K562 (cell line): ENCODE data around the gene TARM1. TPM values are rescaled to one million over a fixed set of nuclear protein-coding genes. Genes with fewer than 3 reads are reported as not detected.

Experiments used
- ATAC-seq: fragments of 200-7000 bp; cut with Tn5 transposase; 3 replicates; pipeline ENCODE4 v1.9.1; 2020; ENCODE audit warnings: moderate library complexity
- BruUV-seq: library from RNA; stranded (reverse); fragments of 400-500 nt; replicated peaks from 2 replicates; lab custom pipeline; 2021; lab: Mats Ljungman, UMichigan
- CTCF ChIA-PET: fragments of 300-600 bp; formaldehyde crosslinking; extraction: SDS; loops from one replicate; lab custom pipeline; 2021; ENCODE audit warnings: low intra/inter-chr PET ratio; lab: Yijun Ruan, JAX
- POLR2A ChIA-PET: fragments of 300-600, 350-650 bp; sonication (Branson Sonifier 250); formaldehyde crosslinking; extraction: SDS; loops from one replicate; lab custom pipeline; 2021; ENCODE audit warnings: antibody characterized with exemption, inconsistent platforms; lab: Yijun Ruan, JAX
- DNase-seq, 4 experiments: peaks; one replicate each; pipeline versions ENCODE4 v3.0.0 to v3.0.0-alpha.2; 2011 to 2018; ENCODE audit warnings: low spot score in 3 of 4, mixed read lengths in 3 of 4; ENCODE audit errors: extremely low read depth in 1 of 4
- FAIRE-seq: peaks from 2 replicates; lab custom pipeline; 2011; peaks lifted over from hg19 to GRCh38; lab: Jason Lieb, UNC
- H2AFZ ChIP-seq: 2 replicates; pipeline ENCODE4 v1.6.0; 2011; ENCODE audit warnings: low read depth, low read length, control low read depth, inconsistent platforms
- H3K27ac ChIP-seq: fragments of 200-600 bp; 3 replicates; pipeline ENCODE4 v1.8.0; 2011; ENCODE audit warnings: low read depth, mild to moderate bottlenecking, control low read depth, inconsistent platforms, low read length, moderate library complexity, mixed read lengths; ENCODE audit errors: extremely low read depth
- H3K27me3 ChIP-seq, 2 experiments: fragments of 300-600 bp in 1 of 2; 2 replicates in 1 of 2; 3 replicates in 1 of 2; pipeline versions ENCODE4 v1.6.0 to v1.8.0; 2011; ENCODE audit warnings: inconsistent platforms in 2 of 2, low read length in 2 of 2, mild to moderate bottlenecking in 1 of 2, mixed read lengths in 1 of 2, moderate library complexity in 1 of 2; ENCODE audit not compliant: control insufficient read depth in 2 of 2, insufficient read depth in 2 of 2
- H3K36me3 ChIP-seq: fragments of 300-600 bp; 3 replicates; pipeline ENCODE4 v1.8.0; 2011; ENCODE audit warnings: mild to moderate bottlenecking, low read length, inconsistent platforms; ENCODE audit not compliant: control insufficient read depth, insufficient read depth
- H3K4me1 ChIP-seq, 2 experiments: fragments of 200-600 bp in 1 of 2; replicated peaks in 1 of 2; 2 replicates in 1 of 2; 3 replicates in 1 of 2; pipeline versions ENCODE4 v1.5.1 to v1.8.0; 2011; ENCODE audit warnings: inconsistent platforms in 2 of 2, low read length in 2 of 2, mild to moderate bottlenecking in 1 of 2, mixed read lengths in 1 of 2, moderate library complexity in 1 of 2; ENCODE audit not compliant: control insufficient read depth in 2 of 2, insufficient read depth in 2 of 2
- H3K4me2 ChIP-seq: 2 replicates; pipeline ENCODE4 v1.6.1; 2011; ENCODE audit warnings: low read length, control low read depth, inconsistent platforms, mixed read lengths; ENCODE audit not compliant: insufficient read depth
- H3K4me3 ChIP-seq: fragments of 200-600 bp; sonication (generic), shearing (Covaris generic); 2 replicates; pipeline ENCODE4 v1.5.1; 2016; ENCODE audit warnings: control low read depth, inconsistent platforms
- H3K79me2 ChIP-seq: fragments of 200-600 bp; 3 replicates; pipeline ENCODE4 v1.8.0; 2011; ENCODE audit warnings: low read length, inconsistent platforms; ENCODE audit not compliant: control insufficient read depth, insufficient read depth
- H3K9ac ChIP-seq, 2 experiments: 2 replicates each; pipeline versions ENCODE4 v1.6.0 to v1.6.1; 2011; ENCODE audit warnings: low read depth in 2 of 2, low read length in 2 of 2, control low read depth in 1 of 2, inconsistent platforms in 1 of 2, mild to moderate bottlenecking in 1 of 2, mixed read lengths in 1 of 2; ENCODE audit not compliant: insufficient read depth in 1 of 2
- H3K9me1 ChIP-seq: one replicate; pipeline ENCODE4 v1.6.0; 2011; ENCODE audit warnings: inconsistent platforms, mild to moderate bottlenecking, low read length, moderate library complexity; ENCODE audit not compliant: control insufficient read depth, insufficient read depth
- H3K9me3 ChIP-seq: replicated peaks from 2 replicates; pipeline ENCODE4 v1.5.1; 2011; ENCODE audit warnings: low read depth, low read length, inconsistent platforms; ENCODE audit not compliant: control insufficient read depth, insufficient read depth
- H4K20me1 ChIP-seq: replicated peaks from 2 replicates; pipeline ENCODE4 v1.6.1; 2011; ENCODE audit warnings: low read length, inconsistent platforms, mixed read lengths; ENCODE audit not compliant: control insufficient read depth, insufficient read depth
- CAMTA2 ChIP-seq: fragments of 250-450 bp; sonication (Bioruptor Pico); conservative IDR thresholded peaks from 2 replicates; pipeline ENCODE4 v1.5.1; 2022
- CREB1 ChIP-seq, 2 experiments: sonication (generic) in 1 of 2; formaldehyde crosslinking in 1 of 2; IDR thresholded peaks; 2 replicates each; pipeline versions ENCODE4 v1.6.1 to v1.8.0; 2012 to 2022; ENCODE audit warnings: inconsistent platforms in 1 of 2, mild to moderate bottlenecking in 1 of 2, missing genetic modification reagents in 1 of 2, moderate library complexity in 1 of 2
- CTBP1 ChIP-seq: fragments of 450-650 bp; IDR thresholded peaks from 2 replicates; pipeline ENCODE4 v1.6.1; 2016; ENCODE audit warnings: borderline replicate concordance
- HNRNPH1 ChIP-seq: fragments of 200-400 bp; formaldehyde crosslinking; optimal IDR thresholded peaks from 2 replicates; pipeline ENCODE3; 2017; ENCODE audit warnings: low read depth, mild to moderate bottlenecking, low read length, moderate library complexity
- NCOR1 ChIP-seq: fragments of 450-650 bp; IDR thresholded peaks from 2 replicates; pipeline ENCODE4 v1.6.1; 2016; ENCODE audit warnings: mild to moderate bottlenecking, moderate library complexity
- NFATC3 ChIP-seq: fragments of 450-650 bp; IDR thresholded peaks from 2 replicates; pipeline ENCODE4 v1.6.1; 2017; ENCODE audit warnings: mild to moderate bottlenecking
- TARDBP ChIP-seq: fragments of 450-650 bp; IDR thresholded peaks from 2 replicates; pipeline ENCODE4 v1.6.1; 2016
- TCF7L2 ChIP-seq: fragments of 150-350 bp; IDR thresholded peaks from 2 replicates; pipeline ENCODE4 v1.6.1; 2016; ENCODE audit warnings: low read depth, mild to moderate bottlenecking, low read length, moderate library complexity
- TCFL5 ChIP-seq: fragments of 250-450 bp; sonication (Bioruptor Pico); conservative IDR thresholded peaks from 2 replicates; pipeline ENCODE4 v1.6.1; 2021; ENCODE audit warnings: mild to moderate bottlenecking, moderate library complexity, matching md5 sums
- WGBS: fragments of 100-300 bp; shearing (Covaris generic); methylation state at CpG from one replicate; pipeline ENCODE4 v1.1.6; 2016; ENCODE audit warnings: low coverage, mixed read lengths; ENCODE audit not compliant: insufficient coverage; ENCODE audit errors: missing lambda C conversion rate; 5-methylcytosine and 5-hydroxymethylcytosine counted together
- in situ Hi-C: fragments of 300-500 bp; cut with MboI; formaldehyde crosslinking; loops from 4 replicates; pipeline ENCODE4 v1.15.0; 2018; ENCODE audit warnings: inconsistent platforms, mixed read lengths
- intact Hi-C: fragments of 100-400 bp; cut with micrococcal nuclease; formaldehyde crosslinking; loops from 2 replicates; pipeline ENCODE4 v1.14.2; 2022
- polyA plus RNA-seq, 8 experiments: library from polyadenylated mRNA; depleted of rRNA in 4 of 8; stranded (reverse) in 5 of 8; unstranded in 3 of 8; fragments of >200 nt; fragmentation: Nextera tagmentation in 2 of 8; fragmentation: Illumina TruSeq in 1 of 8; extraction: Ambion mirVana in 2 of 8; extraction: Trizol in 1 of 8; gene quantifications; 2 replicates each; pipeline versions ENCODE4 v1.2.1 to v1.2.3, GENCODE V29; 2011 to 2014; ENCODE audit warnings: inconsistent platforms in 1 of 8, missing spikeins in 1 of 8
- total RNA-seq, 7 experiments: library from RNA; depleted of rRNA in 6 of 7; stranded (reverse); fragments of >200 nt in 6 of 7; fragmentation: Illumina TruSeq in 2 of 7; extraction: Trizol in 2 of 7; gene quantifications; 2 replicates each; pipeline versions ENCODE4 v1.2.1 to v1.2.3, GENCODE V29; 2011 to 2021; ENCODE audit warnings: low replicate concordance in 1 of 7
- TF ChIP-seq, protein P1 (sequence below): sonication (generic); formaldehyde crosslinking; IDR thresholded peaks from 2 replicates; pipeline ENCODE4 v1.8.1; 2023; ENCODE audit warnings: mild to moderate bottlenecking, missing genetic modification reagents, moderate library complexity
- TF ChIP-seq, protein P2 (sequence below): fragments of 250-450 bp; sonication (Bioruptor Pico); IDR thresholded peaks from 2 replicates; pipeline ENCODE4 v1.4.0; 2020; ENCODE audit warnings: mild to moderate bottlenecking
- TF ChIP-seq, protein P3 (sequence below): IDR thresholded peaks from 2 replicates; pipeline ENCODE4 v1.6.1; 2016; ENCODE audit warnings: missing genetic modification characterization, missing compliant biosample characterization
- TF ChIP-seq, protein P4 (sequence below): sonication (generic); formaldehyde crosslinking; IDR thresholded peaks from 2 replicates; pipeline ENCODE4 v1.8.0; 2022; ENCODE audit warnings: mild to moderate bottlenecking, missing genetic modification reagents
- TF ChIP-seq, protein P5 (sequence below): IDR thresholded peaks from 3 replicates; pipeline ENCODE4 v1.6.1; 2011; ENCODE audit warnings: borderline replicate concordance, mild to moderate bottlenecking, moderate library complexity; ENCODE audit not compliant: insufficient read length; ENCODE audit errors: extremely low read depth

TARM1 gene
- total and polyA plus RNA-seq, 9 of the 15 experiments (the other 6 are each of a cell fraction or from before 2014, with no cell fraction given), result not detected

DNA sequence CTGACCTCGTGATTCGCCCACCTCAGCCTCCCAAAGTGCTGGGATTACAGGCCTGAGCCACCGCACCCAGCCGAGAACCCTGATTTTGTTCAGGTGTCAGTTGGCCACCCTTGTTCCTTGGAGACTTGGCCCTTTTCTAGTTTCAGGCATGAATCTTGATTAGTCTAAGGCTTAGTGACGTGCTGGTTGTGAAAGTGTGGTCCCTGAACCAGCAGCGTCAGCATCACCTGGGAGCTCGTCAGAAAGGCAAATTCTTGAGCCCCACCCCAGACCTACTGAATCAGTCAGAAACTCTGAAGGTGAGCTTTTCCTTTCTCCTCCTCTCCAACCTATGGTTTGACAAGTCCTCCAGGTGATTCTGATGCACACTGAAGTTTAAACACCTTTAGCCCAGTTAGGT, 54.5 kb downstream of the TARM1 start:
- no peak for TF ChIP-seq CREB1 (IDR thresholded peaks at IDR 0.05)
- TF ChIP-seq CREB1 (CRISPR knock-in tag; IDR thresholded peaks at IDR 0.05), result no peak
- TF ChIP-seq, protein P1, sequence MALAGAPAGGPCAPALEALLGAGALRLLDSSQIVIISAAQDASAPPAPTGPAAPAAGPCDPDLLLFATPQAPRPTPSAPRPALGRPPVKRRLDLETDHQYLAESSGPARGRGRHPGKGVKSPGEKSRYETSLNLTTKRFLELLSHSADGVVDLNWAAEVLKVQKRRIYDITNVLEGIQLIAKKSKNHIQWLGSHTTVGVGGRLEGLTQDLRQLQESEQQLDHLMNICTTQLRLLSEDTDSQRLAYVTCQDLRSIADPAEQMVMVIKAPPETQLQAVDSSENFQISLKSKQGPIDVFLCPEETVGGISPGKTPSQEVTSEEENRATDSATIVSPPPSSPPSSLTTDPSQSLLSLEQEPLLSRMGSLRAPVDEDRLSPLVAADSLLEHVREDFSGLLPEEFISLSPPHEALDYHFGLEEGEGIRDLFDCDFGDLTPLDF, result no peak
- TF ChIP-seq, protein P2, sequence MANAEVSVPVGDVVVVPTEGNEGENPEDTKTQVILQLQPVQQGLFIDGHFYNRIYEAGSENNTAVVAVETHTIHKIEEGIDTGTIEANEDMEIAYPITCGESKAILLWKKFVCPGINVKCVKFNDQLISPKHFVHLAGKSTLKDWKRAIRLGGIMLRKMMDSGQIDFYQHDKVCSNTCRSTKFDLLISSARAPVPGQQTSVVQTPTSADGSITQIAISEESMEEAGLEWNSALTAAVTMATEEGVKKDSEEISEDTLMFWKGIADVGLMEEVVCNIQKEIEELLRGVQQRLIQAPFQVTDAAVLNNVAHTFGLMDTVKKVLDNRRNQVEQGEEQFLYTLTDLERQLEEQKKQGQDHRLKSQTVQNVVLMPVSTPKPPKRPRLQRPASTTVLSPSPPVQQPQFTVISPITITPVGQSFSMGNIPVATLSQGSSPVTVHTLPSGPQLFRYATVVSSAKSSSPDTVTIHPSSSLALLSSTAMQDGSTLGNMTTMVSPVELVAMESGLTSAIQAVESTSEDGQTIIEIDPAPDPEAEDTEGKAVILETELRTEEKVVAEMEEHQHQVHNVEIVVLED (CRISPR knock-in tag), result no peak
- TF ChIP-seq, protein P3, sequence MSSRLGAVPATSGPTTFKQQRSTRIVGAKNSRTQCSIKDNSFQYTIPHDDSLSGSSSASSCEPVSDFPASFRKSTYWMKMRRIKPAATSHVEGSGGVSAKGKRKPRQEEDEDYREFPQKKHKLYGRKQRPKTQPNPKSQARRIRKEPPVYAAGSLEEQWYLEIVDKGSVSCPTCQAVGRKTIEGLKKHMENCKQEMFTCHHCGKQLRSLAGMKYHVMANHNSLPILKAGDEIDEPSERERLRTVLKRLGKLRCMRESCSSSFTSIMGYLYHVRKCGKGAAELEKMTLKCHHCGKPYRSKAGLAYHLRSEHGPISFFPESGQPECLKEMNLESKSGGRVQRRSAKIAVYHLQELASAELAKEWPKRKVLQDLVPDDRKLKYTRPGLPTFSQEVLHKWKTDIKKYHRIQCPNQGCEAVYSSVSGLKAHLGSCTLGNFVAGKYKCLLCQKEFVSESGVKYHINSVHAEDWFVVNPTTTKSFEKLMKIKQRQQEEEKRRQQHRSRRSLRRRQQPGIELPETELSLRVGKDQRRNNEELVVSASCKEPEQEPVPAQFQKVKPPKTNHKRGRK (tag), result no peak
- TF ChIP-seq TARDBP, result no peak
- no peak for TF ChIP-seq CAMTA2 (CRISPR knock-in tag)
- TF ChIP-seq TCFL5, result no peak
- TF ChIP-seq HNRNPH1, result no peak
- no peak for TF ChIP-seq TCF7L2
- TF ChIP-seq, protein P4, sequence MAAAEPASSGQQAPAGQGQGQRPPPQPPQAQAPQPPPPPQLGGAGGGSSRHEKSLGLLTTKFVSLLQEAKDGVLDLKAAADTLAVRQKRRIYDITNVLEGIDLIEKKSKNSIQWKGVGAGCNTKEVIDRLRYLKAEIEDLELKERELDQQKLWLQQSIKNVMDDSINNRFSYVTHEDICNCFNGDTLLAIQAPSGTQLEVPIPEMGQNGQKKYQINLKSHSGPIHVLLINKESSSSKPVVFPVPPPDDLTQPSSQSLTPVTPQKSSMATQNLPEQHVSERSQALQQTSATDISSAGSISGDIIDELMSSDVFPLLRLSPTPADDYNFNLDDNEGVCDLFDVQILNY (CRISPR knock-in tag), result no peak
- TF ChIP-seq, protein P5, sequence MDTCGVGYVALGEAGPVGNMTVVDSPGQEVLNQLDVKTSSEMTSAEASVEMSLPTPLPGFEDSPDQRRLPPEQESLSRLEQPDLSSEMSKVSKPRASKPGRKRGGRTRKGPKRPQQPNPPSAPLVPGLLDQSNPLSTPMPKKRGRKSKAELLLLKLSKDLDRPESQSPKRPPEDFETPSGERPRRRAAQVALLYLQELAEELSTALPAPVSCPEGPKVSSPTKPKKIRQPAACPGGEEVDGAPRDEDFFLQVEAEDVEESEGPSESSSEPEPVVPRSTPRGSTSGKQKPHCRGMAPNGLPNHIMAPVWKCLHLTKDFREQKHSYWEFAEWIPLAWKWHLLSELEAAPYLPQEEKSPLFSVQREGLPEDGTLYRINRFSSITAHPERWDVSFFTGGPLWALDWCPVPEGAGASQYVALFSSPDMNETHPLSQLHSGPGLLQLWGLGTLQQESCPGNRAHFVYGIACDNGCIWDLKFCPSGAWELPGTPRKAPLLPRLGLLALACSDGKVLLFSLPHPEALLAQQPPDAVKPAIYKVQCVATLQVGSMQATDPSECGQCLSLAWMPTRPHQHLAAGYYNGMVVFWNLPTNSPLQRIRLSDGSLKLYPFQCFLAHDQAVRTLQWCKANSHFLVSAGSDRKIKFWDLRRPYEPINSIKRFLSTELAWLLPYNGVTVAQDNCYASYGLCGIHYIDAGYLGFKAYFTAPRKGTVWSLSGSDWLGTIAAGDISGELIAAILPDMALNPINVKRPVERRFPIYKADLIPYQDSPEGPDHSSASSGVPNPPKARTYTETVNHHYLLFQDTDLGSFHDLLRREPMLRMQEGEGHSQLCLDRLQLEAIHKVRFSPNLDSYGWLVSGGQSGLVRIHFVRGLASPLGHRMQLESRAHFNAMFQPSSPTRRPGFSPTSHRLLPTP, result no peak
- no peak for TF ChIP-seq NFATC3
- TF ChIP-seq NCOR1, result no peak
- no peak for TF ChIP-seq CTBP1
- TF ChIP-seq, all 486 proteins: peak for 0

More for the DNA sequence above, 54.5 kb downstream of the TARM1 start:
- in situ Hi-C loops (no loop called here), intact Hi-C loops (no loop called here)
- DNase-seq (no peak), ATAC-seq (no peak), FAIRE-seq (no peak)
- 6% methylated on average over 7 of the region's 7 CpGs for WGBS
- ChIA-PET POLR2A (interaction anchor here (0.6 kb wide), 1 partner anchor 34 kb away, joined by 5 read pairs; no protein-coding TSS in a partner anchor), CTCF (no interaction called here)
- H3K4me2 ChIP-seq, result no peak overlapping the region
- H3K27ac ChIP-seq, result no peak overlapping the region
- H3K4me1 ChIP-seq, result 0 out of 5 replicates have a peak, but pooled peaks cover 0 to 3% of the 10 kb centered on the region in 2 experiments
- H4K20me1 ChIP-seq, result no peaks in the 10 kb centered on the region
- H3K4me3 ChIP-seq, result no peak overlapping the region
- H3K36me3 ChIP-seq, result no peaks in the 10 kb centered on the region
- H2AFZ ChIP-seq, result no peak overlapping the region
- H3K79me2 ChIP-seq, result no peaks in the 10 kb centered on the region
- BruUV-seq, result no TSS peak
- no peaks in the 10 kb centered on the region for H3K27me3 ChIP-seq
- H3K9me3 ChIP-seq, result no peaks in the 10 kb centered on the region
- no peak overlapping the region for H3K9ac ChIP-seq
- no peaks in the 10 kb centered on the region for H3K9me1 ChIP-seq
